ENCODE data around the gene SLC25A21. TPM values are rescaled to one million over a fixed set of nuclear protein-coding genes. Genes with fewer than 3 reads are reported as not detected.

The SLC25A21 gene
- total RNA-seq, 1 donor from 2014 or later, result not detected

DNA sequence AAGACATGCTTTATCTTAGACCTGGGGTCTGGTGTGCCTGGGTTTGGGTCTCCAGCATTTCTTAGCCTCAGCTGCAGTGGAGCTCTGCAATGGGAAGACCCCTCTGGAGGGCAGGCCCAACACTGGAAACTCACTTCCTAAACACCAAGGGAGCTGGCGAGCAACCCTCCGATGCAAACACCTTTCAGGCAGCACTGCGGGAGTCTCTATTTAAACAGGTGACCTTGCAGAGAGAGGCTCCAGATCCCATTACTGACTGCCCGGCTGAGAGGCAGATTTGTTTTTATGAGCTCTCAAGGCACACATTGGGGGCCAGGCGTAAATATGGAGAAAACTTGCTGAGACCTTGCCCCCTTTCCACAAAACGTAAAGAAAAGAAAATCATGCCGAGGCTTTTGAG, 315.3 kb downstream of the SLC25A21 start:
- Mint-ChIP-seq H3K36me3 (ENCODE audit: low read depth) (no peaks in the 10 kb centered on the region), H3K4me1 (no peaks in the 10 kb centered on the region), H3K4me3 (no peak overlapping the region), H3K27me3 (no peaks in the 10 kb centered on the region), H3K9me3 (peaks cover 3% of the 10 kb centered on the region), H3K27ac (no peak overlapping the region)
- ATAC-seq (ENCODE audit: low read depth) (no peak), DNase-seq (no peak)
- TF ChIP-seq, protein P1, sequence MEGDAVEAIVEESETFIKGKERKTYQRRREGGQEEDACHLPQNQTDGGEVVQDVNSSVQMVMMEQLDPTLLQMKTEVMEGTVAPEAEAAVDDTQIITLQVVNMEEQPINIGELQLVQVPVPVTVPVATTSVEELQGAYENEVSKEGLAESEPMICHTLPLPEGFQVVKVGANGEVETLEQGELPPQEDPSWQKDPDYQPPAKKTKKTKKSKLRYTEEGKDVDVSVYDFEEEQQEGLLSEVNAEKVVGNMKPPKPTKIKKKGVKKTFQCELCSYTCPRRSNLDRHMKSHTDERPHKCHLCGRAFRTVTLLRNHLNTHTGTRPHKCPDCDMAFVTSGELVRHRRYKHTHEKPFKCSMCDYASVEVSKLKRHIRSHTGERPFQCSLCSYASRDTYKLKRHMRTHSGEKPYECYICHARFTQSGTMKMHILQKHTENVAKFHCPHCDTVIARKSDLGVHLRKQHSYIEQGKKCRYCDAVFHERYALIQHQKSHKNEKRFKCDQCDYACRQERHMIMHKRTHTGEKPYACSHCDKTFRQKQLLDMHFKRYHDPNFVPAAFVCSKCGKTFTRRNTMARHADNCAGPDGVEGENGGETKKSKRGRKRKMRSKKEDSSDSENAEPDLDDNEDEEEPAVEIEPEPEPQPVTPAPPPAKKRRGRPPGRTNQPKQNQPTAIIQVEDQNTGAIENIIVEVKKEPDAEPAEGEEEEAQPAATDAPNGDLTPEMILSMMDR (IDR thresholded peaks at IDR 0.05), result no peak
- CTCF ChIA-PET, result no interaction called here
- POLR2A ChIA-PET, result no interaction called here
- intact Hi-C loops (cut with micrococcal nuclease), result no loop called here

DNA sequence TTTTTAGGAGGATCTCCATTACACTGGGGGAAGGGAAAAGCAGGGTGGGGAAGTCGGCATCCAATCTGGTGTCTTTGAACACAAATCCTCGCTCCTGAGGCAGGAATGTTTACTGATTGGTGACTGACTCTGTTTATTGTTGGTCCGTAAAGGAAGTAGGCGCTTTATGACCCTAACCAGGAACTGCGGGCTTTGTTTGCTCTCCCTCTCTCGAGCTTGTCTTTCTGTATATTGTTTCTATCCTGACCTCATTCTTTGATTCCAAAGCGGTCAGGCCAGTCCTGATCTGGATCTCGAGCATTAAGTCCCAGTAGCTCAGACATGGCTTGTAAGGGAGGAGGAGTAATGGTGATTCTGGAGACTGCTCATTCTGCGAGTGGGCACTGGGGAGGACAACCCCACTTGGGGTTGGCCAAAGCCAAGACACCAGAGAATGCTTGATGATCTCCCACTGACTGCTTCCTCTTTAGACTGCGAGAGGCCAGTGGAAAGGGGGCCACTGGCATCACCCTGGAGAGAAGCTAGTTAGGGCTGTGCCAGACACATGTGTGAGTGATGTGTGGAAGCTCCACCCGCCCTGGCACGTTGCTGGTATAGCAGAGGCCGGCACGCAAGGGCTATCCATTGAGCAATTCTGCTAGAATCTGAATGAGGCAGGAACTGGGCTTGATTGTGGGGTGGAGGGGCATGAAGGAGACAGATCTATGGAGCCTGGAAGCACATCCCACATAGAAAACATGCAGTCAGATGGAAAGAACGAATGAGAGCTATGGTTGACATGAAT, 316.1 kb downstream of the SLC25A21 start:
- Mint-ChIP-seq H3K27ac (no peak overlapping the region), H3K4me3 (no peak overlapping the region), H3K36me3 (ENCODE audit: low read depth) (no peaks in the 10 kb centered on the region), H3K4me1 (no peaks in the 10 kb centered on the region), H3K9me3 (no peaks in the 10 kb centered on the region), H3K27me3 (no peaks in the 10 kb centered on the region)
- TF ChIP-seq, protein P1 (IDR thresholded peaks at IDR 0.05), result no peak
- no peak for DNase-seq
- POLR2A ChIA-PET, result interaction anchor here (0.6 kb wide), 1 partner anchor 31 kb away, joined by 5 read pairs; no protein-coding TSS in a partner anchor
- intact Hi-C loops (cut with micrococcal nuclease), result no loop called here
- CTCF ChIA-PET, result no interaction called here
- ATAC-seq (ENCODE audit: low read depth), result no peak

DNA sequence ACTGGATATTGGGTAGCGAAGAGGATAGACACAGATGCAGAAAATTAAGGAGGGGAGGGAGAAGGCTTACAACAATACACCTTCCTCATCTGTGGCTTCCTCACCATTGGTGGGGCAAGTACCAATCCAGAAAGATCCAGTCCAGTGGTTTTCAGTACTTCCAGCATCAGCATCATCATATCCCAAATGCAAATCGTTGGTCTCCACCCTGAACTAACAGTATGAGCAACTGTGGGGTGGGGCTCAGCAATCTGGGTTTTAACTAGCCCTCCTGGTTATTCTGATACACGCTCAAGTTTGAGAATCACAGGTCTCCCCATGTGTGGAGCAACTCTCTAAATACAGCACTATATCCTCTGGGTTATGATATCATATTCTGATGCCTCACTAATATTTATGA, 317.0 kb downstream of the SLC25A21 start:
- Mint-ChIP-seq H3K27ac (no peak overlapping the region), H3K27me3 (no peaks in the 10 kb centered on the region), H3K9me3 (no peaks in the 10 kb centered on the region), H3K4me3 (no peak overlapping the region), H3K4me1 (no peaks in the 10 kb centered on the region), H3K36me3 (ENCODE audit: low read depth) (no peaks in the 10 kb centered on the region)
- POLR2A ChIA-PET, result no interaction called here
- ATAC-seq (ENCODE audit: low read depth) (no peak), DNase-seq (no peak)
- CTCF ChIA-PET, result no interaction called here
- TF ChIP-seq, protein P1 (IDR thresholded peaks at IDR 0.05), result no peak
- intact Hi-C loops (cut with micrococcal nuclease), result no loop called here

DNA sequence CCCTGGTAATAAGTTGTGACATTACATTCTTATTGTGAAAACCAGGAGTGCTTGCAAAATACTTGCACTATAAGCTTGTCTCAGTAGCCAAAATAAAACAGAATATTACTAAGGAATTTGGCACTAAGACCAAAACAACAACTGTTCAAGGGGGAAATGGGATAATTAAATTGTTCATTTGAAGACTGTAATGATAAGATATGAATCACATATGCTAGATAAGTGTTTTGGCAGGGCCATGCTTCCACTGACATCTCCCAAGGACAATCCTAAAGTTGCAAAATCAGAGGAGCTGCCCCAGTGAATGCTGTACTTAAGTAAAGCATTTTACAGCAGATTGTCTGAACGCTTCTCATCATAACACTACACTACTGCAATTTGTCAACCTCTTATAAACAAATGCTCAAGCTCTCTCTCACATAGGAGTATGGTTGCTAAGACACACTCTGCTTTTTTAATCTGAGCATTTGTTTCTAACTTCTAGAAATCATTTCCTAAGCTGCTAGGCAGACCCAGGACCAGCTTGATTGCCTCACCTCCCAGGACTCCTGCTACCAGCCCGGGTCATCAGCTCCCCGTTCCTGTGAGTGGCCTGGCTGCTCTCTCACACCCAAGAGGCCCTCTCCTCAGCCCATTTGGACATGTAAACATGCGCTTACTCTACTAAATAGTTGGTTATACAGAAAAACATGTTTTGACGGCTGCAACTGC, 319.3 kb downstream of the SLC25A21 start:
- TF ChIP-seq, protein P1 (IDR thresholded peaks at IDR 0.05), result no peak
- H3K4me3 Mint-ChIP-seq, result no peak overlapping the region
- ATAC-seq (ENCODE audit: low read depth) (no peak), DNase-seq (no peak)
- H3K27me3 Mint-ChIP-seq, result no peaks in the 10 kb centered on the region
- ChIA-PET POLR2A (no interaction called here), CTCF (no interaction called here)
- no peaks in the 10 kb centered on the region for H3K9me3 Mint-ChIP-seq
- H3K4me1 Mint-ChIP-seq, result no peaks in the 10 kb centered on the region
- intact Hi-C loops (cut with micrococcal nuclease), result no loop called here
- no peak overlapping the region for H3K27ac Mint-ChIP-seq
- H3K36me3 Mint-ChIP-seq (ENCODE audit: low read depth), result no peaks in the 10 kb centered on the region

DNA sequence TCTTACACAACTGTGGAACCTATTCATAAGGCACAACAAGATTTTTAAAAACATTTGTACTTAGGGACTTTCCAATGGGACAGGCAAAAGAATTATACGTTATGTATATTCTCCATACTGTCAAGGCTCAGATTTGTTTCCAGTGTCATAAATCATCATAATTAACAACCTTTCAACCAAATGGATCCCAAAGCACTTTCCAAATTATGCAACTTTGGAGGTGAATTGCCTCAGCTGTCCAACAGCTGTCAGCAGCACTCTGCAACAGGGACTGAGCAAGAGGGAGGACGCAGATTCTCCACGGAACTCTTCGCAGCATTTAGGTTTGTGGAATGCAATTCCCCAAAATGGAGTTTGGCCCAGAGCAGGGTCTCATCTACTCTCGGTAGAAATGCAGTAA, 324.2 kb downstream of the SLC25A21 start:
- ATAC-seq (ENCODE audit: low read depth), result no peak
- H3K4me1 Mint-ChIP-seq, result no peaks in the 10 kb centered on the region
- H3K9me3 Mint-ChIP-seq, result no peaks in the 10 kb centered on the region
- ChIA-PET POLR2A (no interaction called here), CTCF (no interaction called here)
- DNase-seq, result no peak
- intact Hi-C loops (cut with micrococcal nuclease), result no loop called here
- H3K36me3 Mint-ChIP-seq (ENCODE audit: low read depth), result no peaks in the 10 kb centered on the region
- TF ChIP-seq, protein P1 (IDR thresholded peaks at IDR 0.05), result no peak
- no peak overlapping the region for H3K27ac Mint-ChIP-seq
- H3K27me3 Mint-ChIP-seq, result no peaks in the 10 kb centered on the region
- no peak overlapping the region for H3K4me3 Mint-ChIP-seq

Measured in activated B cell treated with CpG ODN at 0.5 μM for 24 hours (primary cell).